HG03064 (cell line): Measurements from ENCODE around the gene TTLL3.

Experiments
- ATAC-seq: cut with Tn5 transposase; IDR thresholded peaks from one replicate; pipeline ENCODE4 v1.9.1; 2021; ENCODE audit warnings: low read depth; ENCODE audit not compliant: unreplicated experiment

The TTLL3 gene

GRCh38 chr3:9806137-9806536, 3.9 kb upstream of the TTLL3 start:
- no peak for ATAC-seq

GRCh38 chr3:9806688-9807589, 3.1 kb upstream of the TTLL3 start:
- no peak for ATAC-seq

- ATAC-seq, result no peak
These were observed 2.1 kb upstream of the TTLL3 start for GRCh38 chr3:9807981-9808344.

- ATAC-seq, result no peak
These were observed 1.6 kb upstream of the TTLL3 start for GRCh38 chr3:9808345-9809037.

- peak; percentile 29 for ATAC-seq
These were observed 835 bp upstream of the TTLL3 start for GRCh38 chr3:9809239-9809614.

- no peak for ATAC-seq
These were observed 340 bp downstream of the TTLL3 start for GRCh38 chr3:9810433-9810770.

GRCh38 chr3:9810846-9811245, 784 bp downstream of the TTLL3 start:
- ATAC-seq, result no peak

GRCh38 chr3:9812870-9813483, 2.9 kb downstream of the TTLL3 start:
- no peak for ATAC-seq

- no peak for ATAC-seq
These were observed 5.9 kb downstream of the TTLL3 start for GRCh38 chr3:9815986-9816385.

- no peak for ATAC-seq
These were observed 7.4 kb downstream of the TTLL3 start for GRCh38 chr3:9817436-9817835.

- ATAC-seq, result no peak
These were observed 8.7 kb downstream of the TTLL3 start for GRCh38 chr3:9818666-9819335.

- no peak for ATAC-seq
These were observed 10.5 kb downstream of the TTLL3 start for GRCh38 chr3:9820543-9820942.

GRCh38 chr3:9820946-9821345, 10.9 kb downstream of the TTLL3 start:
- ATAC-seq, result no peak

GRCh38 chr3:9825451-9826040, 15.5 kb downstream of the TTLL3 start:
- no peak for ATAC-seq

- no peak for ATAC-seq
These were observed 16.9 kb downstream of the TTLL3 start for GRCh38 chr3:9826815-9827573.

- ATAC-seq, result no peak
These were observed 19.0 kb downstream of the TTLL3 start for GRCh38 chr3:9828801-9829755.

- no peak for ATAC-seq
These were observed 21.2 kb downstream of the TTLL3 start for GRCh38 chr3:9831253-9831652.

GRCh38 chr3:9833078-9833477, 23.0 kb downstream of the TTLL3 start:
- no peak for ATAC-seq
